ENCODE data around the gene GDPGP1.

GRCh38 chr15:90217671-90218394, 16.2 kb upstream of the GDPGP1 start:
- TF ChIP-seq CTCF (IDR thresholded peaks at IDR 0.05; ENCODE audit: low read length) (no peak), EZH2 (IDR thresholded peaks at IDR 0.05; ENCODE audit: borderline replicate concordance, low read length) (no peak)

Measured in OCI-LY1 (cell line).